Panc1 (cell line): ENCODE results near the gene CCDC50. TPM values are rescaled to one million over a fixed set of nuclear protein-coding genes. Genes with fewer than 3 reads are reported as not detected.

Experiments
- ATAC-seq: fragments of 200-7000 bp; cut with Tn5 transposase; 2 replicates; pipeline ENCODE4 v1.9.1; 2020; ENCODE audit warnings: mild to moderate bottlenecking, moderate library complexity
- BruUV-seq: library from RNA; stranded (reverse); fragments of 400-500 nt; replicated peaks from 2 replicates; lab custom pipeline; 2021; lab: Mats Ljungman, UMichigan
- CTCF ChIA-PET: fragments of 300-600 bp; sonication (Branson Sonifier 250); formaldehyde crosslinking; loops from one replicate; lab custom pipeline; 2022; ENCODE audit warnings: antibody characterized with exemption; lab: Charles Lee
- POLR2A ChIA-PET: fragments of 300-600 bp; sonication (Branson Sonifier 250); formaldehyde crosslinking; loops from one replicate; lab custom pipeline; 2022; ENCODE audit warnings: antibody characterized with exemption; lab: Charles Lee
- DNase-seq: peaks from one replicate; pipeline ENCODE4 v3.0.0-alpha.2; 2010; ENCODE audit warnings: low read depth, low spot score
- H3K27ac ChIP-seq: 2 replicates; pipeline ENCODE4 v1.5.1; 2011; ENCODE audit warnings: mild to moderate bottlenecking, low read length, inconsistent platforms
- H3K27me3 ChIP-seq: fragments of 200-500 bp; sonication (Bioruptor generic); 2 replicates; pipeline ENCODE4 v1.6.0; 2014; ENCODE audit warnings: low read length, inconsistent platforms; ENCODE audit not compliant: control insufficient read depth, insufficient read depth
- H3K36me3 ChIP-seq: fragments of 200-500 bp; sonication (Bioruptor generic); 2 replicates; pipeline ENCODE4 v1.5.1; 2014; ENCODE audit warnings: inconsistent platforms, mild to moderate bottlenecking, low read length, moderate library complexity; ENCODE audit not compliant: control insufficient read depth, insufficient read depth
- H3K4me1 ChIP-seq: 2 replicates; pipeline ENCODE4 v1.5.1; 2011; ENCODE audit warnings: inconsistent platforms, mild to moderate bottlenecking, low read length, moderate library complexity; ENCODE audit not compliant: control insufficient read depth, insufficient read depth
- H3K4me3 ChIP-seq, 2 experiments: 2 replicates each; pipeline ENCODE4 v1.5.1; 2011 to 2012; ENCODE audit warnings: low read depth in 2 of 2, low read length in 2 of 2, mild to moderate bottlenecking in 2 of 2, inconsistent platforms in 1 of 2, moderate library complexity in 1 of 2
- H3K9me3 ChIP-seq: fragments of 200-500 bp; sonication (Bioruptor generic); 2 replicates; pipeline ENCODE4 v1.5.1; 2014; ENCODE audit warnings: low read depth, mild to moderate bottlenecking, inconsistent platforms, low read length, moderate library complexity; ENCODE audit not compliant: control insufficient read depth, insufficient read depth
- POLR2AphosphoS5 ChIP-seq: IDR thresholded peaks from 2 replicates; pipeline ENCODE4 v1.6.1; 2012; ENCODE audit warnings: mild to moderate bottlenecking, low read depth, low read length, moderate library complexity
- SIN3A ChIP-seq: IDR thresholded peaks from 2 replicates; pipeline ENCODE4 v1.6.1; 2012; ENCODE audit warnings: low read depth, mild to moderate bottlenecking, low read length, moderate library complexity, borderline replicate concordance; ENCODE audit not compliant: insufficient read depth
- TCF7L2 ChIP-seq: IDR thresholded peaks from 2 replicates; pipeline ENCODE4 v1.6.1; 2011; ENCODE audit warnings: mild to moderate bottlenecking, low read depth, low read length, inconsistent platforms
- in situ Hi-C: cut with HindIII; loops from 2 replicates; pipeline ENCODE4 v1.10.0; 2016; ENCODE audit warnings: low sequenced_read_pairs, low pct_unique_long_range_greater_than_20kb
- intact Hi-C: fragments of 100-400 bp; cut with micrococcal nuclease; formaldehyde crosslinking; loops from one replicate; pipeline ENCODE4 v1.10.0; 2022; ENCODE audit not compliant: unreplicated experiment
- total RNA-seq: library from RNA; stranded (reverse); gene quantifications from one replicate; pipeline ENCODE4 v1.2.1, GENCODE V29; 2021; ENCODE audit not compliant: unreplicated experiment
- TF ChIP-seq, protein P1 (sequence below): fragments of 450-650 bp; IDR thresholded peaks from 2 replicates; pipeline ENCODE4 v1.5.1; 2017; ENCODE audit warnings: mild to moderate bottlenecking
- TF ChIP-seq, protein P2 (sequence below), 2 experiments: IDR thresholded peaks; 2 replicates each; pipeline ENCODE4 v1.6.1; 2011 to 2012; ENCODE audit warnings: low read depth in 2 of 2, control low read depth in 1 of 2, low read length in 1 of 2, mild to moderate bottlenecking in 1 of 2, moderate library complexity in 1 of 2; ENCODE audit not compliant: insufficient read depth in 1 of 2

Gene CCDC50
- total RNA-seq, 1 experiment from 2014 or later, result 89.3 TPM

DNA sequence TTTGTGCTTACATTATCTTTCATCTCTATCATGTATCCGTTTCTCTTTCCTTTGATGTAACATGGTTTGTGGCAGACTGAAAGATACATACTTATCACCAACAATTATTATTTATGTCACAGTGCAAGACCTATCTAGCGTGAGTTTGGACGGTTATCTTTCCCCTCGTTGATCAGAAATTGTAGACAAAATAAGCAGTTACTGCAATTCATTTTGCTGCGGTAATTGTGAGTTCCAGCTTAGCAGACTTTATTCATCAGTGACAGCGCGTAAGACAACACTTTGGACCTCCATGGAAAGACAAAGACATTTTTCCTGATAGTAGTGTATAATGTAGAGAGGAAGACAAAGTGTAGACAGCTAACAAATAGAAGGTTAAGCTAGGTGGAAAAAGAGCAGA, 52.1 kb downstream of the CCDC50 start:
- no peak for DNase-seq
- Histone ChIP-seq H3K36me3 (peaks cover 32% of the 10 kb centered on the region), H3K4me1 (peaks cover 24% of the 10 kb centered on the region), H3K4me3 (no peak overlapping the region), H3K27me3 (no peaks in the 10 kb centered on the region), H3K9me3 (no peaks in the 10 kb centered on the region), H3K27ac (no peak overlapping the region)
- CTCF ChIA-PET, result no interaction called here
- POLR2A ChIA-PET, result interaction anchor here (0.6 kb wide), 1 partner anchor 917 kb away, joined by 3 read pairs; no protein-coding TSS in a partner anchor
- intact Hi-C loops (no loop called here), in situ Hi-C loops (no loop called here)
- TF ChIP-seq, protein P1, sequence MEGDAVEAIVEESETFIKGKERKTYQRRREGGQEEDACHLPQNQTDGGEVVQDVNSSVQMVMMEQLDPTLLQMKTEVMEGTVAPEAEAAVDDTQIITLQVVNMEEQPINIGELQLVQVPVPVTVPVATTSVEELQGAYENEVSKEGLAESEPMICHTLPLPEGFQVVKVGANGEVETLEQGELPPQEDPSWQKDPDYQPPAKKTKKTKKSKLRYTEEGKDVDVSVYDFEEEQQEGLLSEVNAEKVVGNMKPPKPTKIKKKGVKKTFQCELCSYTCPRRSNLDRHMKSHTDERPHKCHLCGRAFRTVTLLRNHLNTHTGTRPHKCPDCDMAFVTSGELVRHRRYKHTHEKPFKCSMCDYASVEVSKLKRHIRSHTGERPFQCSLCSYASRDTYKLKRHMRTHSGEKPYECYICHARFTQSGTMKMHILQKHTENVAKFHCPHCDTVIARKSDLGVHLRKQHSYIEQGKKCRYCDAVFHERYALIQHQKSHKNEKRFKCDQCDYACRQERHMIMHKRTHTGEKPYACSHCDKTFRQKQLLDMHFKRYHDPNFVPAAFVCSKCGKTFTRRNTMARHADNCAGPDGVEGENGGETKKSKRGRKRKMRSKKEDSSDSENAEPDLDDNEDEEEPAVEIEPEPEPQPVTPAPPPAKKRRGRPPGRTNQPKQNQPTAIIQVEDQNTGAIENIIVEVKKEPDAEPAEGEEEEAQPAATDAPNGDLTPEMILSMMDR, result no peak
- no peak for TF ChIP-seq SIN3A
- TF ChIP-seq, protein P2, sequence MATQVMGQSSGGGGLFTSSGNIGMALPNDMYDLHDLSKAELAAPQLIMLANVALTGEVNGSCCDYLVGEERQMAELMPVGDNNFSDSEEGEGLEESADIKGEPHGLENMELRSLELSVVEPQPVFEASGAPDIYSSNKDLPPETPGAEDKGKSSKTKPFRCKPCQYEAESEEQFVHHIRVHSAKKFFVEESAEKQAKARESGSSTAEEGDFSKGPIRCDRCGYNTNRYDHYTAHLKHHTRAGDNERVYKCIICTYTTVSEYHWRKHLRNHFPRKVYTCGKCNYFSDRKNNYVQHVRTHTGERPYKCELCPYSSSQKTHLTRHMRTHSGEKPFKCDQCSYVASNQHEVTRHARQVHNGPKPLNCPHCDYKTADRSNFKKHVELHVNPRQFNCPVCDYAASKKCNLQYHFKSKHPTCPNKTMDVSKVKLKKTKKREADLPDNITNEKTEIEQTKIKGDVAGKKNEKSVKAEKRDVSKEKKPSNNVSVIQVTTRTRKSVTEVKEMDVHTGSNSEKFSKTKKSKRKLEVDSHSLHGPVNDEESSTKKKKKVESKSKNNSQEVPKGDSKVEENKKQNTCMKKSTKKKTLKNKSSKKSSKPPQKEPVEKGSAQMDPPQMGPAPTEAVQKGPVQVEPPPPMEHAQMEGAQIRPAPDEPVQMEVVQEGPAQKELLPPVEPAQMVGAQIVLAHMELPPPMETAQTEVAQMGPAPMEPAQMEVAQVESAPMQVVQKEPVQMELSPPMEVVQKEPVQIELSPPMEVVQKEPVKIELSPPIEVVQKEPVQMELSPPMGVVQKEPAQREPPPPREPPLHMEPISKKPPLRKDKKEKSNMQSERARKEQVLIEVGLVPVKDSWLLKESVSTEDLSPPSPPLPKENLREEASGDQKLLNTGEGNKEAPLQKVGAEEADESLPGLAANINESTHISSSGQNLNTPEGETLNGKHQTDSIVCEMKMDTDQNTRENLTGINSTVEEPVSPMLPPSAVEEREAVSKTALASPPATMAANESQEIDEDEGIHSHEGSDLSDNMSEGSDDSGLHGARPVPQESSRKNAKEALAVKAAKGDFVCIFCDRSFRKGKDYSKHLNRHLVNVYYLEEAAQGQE (IDR thresholded peaks at IDR 0.05; ENCODE audit: insufficient read depth in 1 of 2, low read depth in 2 of 2, low read length in 1 of 2), result no peak
- no peak for TF ChIP-seq POLR2AphosphoS5
- TF ChIP-seq TCF7L2, result no peak
- no peak for ATAC-seq
- no TSS peak for BruUV-seq

DNA sequence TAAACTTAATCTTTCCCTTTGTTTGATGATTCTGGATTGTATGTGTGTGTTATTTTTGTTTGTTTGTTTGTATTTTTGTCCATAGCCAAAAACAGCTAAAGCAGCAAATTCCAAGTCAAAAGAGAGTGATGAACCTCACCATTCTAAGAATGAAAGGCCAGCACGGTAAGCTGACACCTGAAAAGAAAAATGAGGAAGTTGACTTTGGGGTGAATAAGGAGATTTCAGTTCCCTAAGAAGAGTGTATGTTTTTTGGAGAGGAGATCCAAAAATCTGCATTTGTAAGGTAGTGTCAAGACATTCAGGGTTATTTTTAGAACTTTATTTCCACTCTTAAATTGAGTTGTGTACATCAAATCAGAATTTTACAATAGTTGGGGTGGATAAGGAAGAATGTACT, 53.5 kb downstream of the CCDC50 start:
- ATAC-seq (no peak), DNase-seq (no peak)
- in situ Hi-C loops (no loop called here), intact Hi-C loops (no loop called here)
- TF ChIP-seq, protein P1, result no peak
- TF ChIP-seq TCF7L2 (no peak), POLR2AphosphoS5 (no peak), SIN3A (no peak)
- TF ChIP-seq, protein P2 (IDR thresholded peaks at IDR 0.05; ENCODE audit: insufficient read depth in 1 of 2, low read depth in 2 of 2, low read length in 1 of 2), result no peak
- BruUV-seq, result no TSS peak
- H3K27me3 ChIP-seq, result no peaks in the 10 kb centered on the region
- CTCF ChIA-PET, result no interaction called here
- H3K4me3 ChIP-seq, result no peak overlapping the region
- H3K9me3 ChIP-seq, result no peaks in the 10 kb centered on the region
- POLR2A ChIA-PET, result no interaction called here
- peaks cover 10% of the 10 kb centered on the region for H3K4me1 ChIP-seq
- H3K27ac ChIP-seq, result no peak overlapping the region
- peaks cover 30% of the 10 kb centered on the region for H3K36me3 ChIP-seq
